Medulla oblongata (tissue), 1 donor: Measurements from ENCODE around the gene PCSK1.

Experiments used
- DNase-seq: peaks from one replicate; pipeline ENCODE4 v3.0.0-alpha.2; 2015; ENCODE audit errors: extremely low spot score

PCSK1 gene

DNA sequence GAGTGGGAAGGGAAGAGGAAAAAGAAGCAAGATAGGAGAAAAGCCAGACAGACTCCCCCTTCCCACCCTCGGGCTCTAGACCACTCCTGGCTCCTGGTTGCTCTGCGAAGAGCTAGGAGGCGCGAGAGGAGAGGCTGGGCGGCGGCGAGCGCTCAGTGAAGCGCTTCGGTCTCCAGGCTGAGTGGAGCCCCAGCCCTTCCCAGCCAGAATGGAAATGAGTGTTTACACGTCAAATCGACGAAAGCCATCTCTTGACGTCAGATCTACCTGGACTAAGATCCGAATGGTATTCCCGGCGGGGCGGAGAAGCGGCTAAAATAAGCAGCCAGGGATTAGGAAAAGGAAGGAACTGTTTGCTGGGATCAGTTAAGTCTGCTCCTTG, at the start of gene PCSK1:
PCSK1 (minus strand) TSS at position 183 of the 382 bp plus-strand sequence. CDS start 206 bp downstream, outside the sequence.
- DNase-seq = no peak

DNA sequence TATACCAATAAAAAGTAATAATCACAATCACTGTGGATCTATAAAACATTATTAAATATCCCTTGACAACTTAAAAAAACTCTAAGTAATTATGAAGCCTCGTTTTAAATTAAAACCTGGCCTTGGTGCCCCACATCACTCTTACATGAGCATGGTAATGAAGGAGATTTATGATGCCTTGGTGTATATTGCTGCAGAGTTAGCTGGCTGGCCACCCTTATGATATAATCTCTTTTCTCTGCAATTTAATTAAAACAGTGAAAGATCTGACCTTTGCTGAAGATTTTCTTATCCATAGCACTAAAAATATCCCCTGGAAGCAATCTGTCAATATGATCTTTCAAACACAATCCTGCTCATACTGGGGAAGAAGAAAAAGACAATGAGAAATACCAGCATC, 48.8 kb upstream of the PCSK1 start:
- DNase-seq = no peak

DNA sequence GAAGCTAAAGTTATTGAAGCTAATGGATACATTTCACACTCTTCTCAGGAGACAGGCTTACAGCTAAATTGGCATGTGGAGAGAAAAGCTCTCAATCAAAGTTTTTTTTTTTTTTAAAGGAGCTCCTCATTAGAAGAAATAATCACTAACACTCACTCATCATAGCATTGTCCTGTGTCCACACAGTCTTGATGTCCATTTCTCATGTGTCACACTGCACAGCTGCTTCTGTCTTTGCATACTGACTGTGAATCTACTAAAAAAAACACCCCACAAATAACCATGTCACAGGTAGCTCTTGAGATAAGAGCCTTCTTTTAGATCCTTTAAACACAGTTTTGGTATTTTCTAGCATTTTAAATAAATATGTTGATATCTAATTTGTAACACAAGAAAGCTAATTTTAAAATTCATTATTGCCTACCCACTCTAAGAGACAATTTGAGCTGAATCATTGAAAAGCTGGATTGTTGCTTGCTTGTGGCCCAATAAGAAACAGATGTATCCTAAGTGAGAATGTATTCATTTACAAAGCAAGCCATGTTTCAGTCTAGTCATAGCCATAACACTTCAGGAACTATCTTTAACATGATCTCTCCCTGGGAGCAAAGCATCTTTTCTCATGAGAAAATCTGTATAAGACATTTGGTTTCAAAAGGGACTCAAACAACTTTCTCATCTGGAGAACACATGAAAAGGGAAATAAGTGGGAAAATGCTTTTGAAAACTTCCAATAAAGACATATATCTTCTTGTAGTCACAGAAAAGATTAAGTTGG, 48.1 kb upstream of the PCSK1 start:
- DNase-seq = no peak

DNA sequence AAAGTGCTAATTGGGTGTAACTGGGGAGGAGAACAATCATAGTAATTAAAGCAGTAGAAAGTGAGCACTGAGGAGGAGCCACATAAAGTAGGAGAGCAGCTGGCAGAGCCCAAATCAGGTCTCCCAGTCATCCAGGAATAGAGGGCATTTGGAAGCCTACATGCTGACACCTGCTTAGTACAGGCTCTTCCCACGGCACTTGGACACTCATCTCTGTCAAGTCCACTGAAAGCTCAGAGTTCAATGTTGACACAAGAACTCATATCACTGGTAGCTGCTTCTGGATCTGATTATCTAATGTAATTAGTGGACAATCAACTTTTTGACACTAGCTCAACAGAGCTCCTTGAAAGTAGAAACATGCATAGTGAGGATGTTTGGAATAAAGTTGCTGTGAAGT, 45.9 kb upstream of the PCSK1 start:
- no peak for DNase-seq

DNA sequence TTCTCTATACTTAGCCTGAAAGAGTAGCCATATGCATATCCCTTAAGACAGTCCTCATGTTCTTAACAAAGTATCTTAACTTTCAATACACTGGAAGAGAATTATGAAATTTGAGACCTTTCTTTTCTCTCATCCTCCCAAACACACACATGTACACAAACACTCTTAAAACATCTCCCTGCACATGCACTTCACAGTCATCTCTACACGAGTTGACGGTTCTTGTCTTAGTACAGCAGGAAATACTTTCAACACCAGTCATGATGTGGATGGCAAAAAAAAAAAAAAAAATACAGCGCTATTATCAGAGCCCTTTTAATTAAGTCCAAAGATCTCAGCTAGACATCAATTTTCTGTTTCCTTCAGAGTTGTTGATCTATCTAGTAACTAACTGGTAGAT, 43.6 kb upstream of the PCSK1 start:
- no peak for DNase-seq

DNA sequence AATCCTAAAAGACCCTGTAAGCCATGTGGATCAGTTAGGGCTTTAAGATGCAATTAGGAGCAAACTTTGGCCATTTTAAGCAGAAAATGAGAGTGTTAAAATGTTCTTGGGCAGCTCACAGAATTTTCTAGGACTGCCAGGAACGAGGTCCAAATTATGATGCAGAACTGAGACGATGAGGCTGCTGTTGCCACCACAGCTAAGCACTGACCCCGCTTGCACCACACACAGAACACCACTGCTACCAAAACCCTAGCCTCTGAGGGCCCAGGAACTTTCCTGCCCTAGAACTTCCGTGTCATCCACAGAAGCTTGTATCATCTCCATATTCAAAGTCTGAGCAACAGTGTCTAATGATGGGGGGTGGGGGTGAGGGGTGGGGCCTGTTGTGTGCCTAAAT, 41.0 kb upstream of the PCSK1 start:
- DNase-seq = no peak

DNA sequence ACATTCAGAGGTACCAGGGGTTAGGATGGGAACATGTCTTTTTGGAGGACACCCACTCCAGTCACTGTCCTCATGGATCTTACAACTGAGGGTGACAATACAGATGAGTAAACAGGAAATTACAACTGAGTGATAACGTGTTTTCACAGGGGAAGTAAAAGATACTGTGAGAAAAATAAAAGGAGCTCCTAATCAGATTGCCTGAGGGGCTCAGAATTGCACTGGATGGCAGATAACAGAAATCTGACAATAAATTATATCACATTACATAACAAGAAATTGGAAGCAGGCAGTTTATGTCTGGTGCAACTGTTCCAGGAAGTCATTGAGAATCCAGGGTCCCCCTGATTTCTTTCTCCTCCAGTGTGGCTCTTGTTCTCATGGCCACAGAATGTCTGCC, 40.1 kb upstream of the PCSK1 start:
- DNase-seq = no peak

DNA sequence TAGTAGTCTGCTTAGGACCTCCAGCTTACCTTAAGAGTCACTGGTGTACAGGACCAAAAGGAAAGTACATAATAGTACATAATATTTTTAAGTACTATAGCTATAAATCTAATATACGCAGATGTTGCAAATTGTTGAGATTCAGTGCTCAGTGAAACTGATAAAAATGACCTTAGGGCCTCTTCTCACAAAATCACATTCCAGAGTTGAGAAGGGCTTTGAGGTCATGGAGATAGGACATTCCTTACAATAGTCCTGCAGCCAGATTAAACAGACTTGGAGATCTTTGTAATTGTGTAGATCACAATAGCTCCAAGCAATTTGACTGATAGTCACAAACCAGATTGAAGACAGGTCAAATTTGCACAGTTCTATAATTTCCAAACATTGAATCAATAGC, 37.7 kb upstream of the PCSK1 start:
- no peak for DNase-seq

DNA sequence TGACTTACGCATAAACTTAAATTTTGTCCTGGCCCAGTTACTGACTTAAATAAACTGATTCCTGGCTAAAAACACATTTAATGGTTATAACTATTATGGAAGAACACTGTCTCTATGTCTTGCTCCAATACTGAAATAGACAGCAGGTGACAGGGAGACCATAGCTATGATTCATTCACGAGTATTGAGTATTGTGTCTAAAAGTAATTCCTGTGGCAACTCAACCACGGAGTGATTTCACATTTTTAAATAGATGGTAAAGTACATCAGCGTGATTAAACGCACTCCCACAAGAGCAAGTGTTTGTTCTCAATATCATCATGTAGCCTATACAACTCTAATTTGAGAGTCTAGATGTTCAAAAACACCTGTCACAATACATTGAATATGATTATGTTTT, 35.9 kb upstream of the PCSK1 start:
- no peak for DNase-seq

DNA sequence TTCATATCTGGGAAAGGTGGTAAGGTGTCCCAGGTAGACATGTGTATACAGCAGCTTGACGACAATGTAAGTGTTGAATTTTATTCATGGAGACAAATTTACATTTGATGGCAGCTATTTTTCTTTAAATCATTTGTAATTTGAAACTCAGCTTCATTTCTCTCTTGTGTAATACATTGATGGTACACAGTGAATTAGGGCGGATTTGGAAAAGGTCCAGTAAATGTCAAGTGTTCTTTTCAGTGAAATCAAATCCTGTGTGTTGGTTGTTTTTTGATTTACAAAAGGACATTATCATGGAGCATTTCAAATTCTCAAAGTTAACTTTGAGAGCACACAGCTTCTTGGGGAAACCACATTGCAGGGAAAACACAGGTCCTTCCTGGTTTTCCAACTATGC, 30.0 kb upstream of the PCSK1 start:
- no peak for DNase-seq

DNA sequence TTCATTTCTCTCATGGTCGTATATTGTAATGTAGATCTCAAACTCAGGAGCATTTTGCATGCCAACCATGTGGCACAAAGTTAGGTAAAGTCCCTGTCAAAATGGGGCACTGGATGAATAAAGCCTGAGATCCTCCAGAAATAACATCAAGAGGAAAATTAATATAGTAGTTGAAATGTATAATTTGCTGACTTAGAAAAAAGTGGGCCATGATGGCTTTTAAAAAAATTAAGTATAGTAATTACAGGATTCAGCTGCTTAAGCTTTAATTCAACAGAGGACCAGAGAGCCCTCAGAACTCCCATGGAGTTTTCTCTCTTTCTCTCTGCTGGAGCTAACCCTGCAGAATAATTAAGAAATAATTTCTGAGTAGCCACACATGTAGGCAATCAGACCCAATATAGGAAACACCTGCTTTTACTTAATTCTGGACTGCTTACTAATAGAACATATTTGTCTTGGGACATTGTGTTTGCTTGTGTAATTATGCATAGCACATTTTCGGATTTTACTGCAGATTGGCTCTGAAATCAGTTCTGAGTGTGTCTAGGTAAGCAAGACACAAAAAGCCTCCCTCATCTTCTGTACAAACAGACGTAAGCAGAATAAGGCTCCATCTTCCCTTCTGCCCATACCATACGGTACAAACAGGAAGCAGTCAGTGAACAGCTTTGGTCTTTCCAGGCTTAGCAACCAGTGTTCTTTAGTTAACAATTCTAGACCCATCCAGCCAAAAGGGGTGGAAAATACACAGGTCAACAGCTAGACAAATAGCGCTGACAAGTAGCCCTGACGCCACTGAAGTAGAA, 26.5 kb upstream of the PCSK1 start:
- DNase-seq = no peak

DNA sequence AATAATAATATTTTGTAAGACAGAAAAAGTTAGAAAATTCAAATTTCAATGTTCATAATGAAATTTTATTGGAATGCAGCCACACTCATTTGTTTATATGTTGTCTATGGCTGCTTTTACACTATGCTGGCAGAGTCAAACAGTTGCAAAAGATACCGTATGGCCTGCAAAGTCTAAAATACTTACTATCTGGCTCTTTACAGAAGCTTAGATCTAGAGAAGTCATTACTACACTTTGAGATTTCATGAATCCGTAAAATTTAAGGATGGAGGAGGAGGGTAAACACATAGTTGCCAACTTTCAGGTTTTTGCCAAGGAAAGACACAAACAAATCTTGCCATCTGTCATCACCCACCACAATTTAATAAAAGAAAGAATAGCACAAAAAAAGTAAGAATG, 25.1 kb upstream of the PCSK1 start:
- no peak for DNase-seq

DNA sequence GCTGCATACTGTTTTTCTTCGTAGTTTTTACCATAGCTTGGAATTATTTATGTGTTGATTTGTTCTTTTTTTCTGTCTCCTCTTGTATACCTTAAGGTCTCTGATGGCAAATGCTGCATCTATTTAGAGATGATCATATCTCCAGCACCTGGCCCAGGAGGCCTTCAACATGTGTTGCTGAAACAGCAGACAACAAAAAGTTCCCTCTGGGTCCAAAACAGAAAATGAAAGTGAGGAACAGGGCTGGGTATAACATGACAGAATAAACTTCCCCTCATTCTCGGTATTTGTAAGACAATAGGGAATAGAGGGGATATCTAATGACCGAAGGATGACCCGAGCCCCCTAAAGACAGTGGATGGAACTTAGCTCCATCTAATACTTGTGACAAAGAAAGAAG, 22.7 kb upstream of the PCSK1 start:
- no peak for DNase-seq

DNA sequence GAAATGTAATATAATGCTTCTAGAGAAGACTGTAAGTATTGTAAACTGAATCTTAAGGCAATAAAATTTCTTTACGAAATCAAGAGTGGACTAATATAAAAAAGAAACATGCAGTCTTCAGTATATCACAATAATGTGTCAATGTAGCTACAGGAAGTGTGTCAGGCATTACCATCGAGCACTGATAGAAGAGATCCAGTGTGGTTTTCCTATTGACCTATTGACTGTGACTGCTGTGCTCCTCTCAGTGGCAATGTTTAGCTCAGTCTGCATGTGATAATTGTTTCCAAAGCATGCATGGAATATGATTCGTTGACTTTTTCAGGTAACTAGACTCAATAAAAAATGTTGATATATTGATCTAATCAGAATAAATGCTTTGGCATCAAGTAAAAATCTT, 20.3 kb upstream of the PCSK1 start:
- DNase-seq = no peak

DNA sequence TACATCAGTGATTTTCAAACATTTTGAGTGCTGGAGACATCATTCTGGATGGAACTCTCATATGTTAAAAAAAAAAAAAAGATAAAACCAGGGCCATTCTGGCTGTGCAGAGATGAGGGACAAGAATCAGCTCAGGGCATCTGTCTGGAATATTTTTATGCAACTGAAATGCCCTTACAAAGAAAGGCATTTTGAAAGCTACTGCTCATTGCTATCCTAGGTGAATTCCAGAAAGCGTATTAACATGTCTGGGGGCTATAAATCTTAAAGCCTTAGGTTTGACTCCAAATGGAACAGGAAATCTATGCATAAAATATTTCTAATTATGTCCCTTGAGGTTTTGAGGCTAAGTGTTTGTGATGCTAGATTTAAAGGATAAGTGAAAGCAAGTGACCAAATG, 14.9 kb upstream of the PCSK1 start:
- no peak for DNase-seq

DNA sequence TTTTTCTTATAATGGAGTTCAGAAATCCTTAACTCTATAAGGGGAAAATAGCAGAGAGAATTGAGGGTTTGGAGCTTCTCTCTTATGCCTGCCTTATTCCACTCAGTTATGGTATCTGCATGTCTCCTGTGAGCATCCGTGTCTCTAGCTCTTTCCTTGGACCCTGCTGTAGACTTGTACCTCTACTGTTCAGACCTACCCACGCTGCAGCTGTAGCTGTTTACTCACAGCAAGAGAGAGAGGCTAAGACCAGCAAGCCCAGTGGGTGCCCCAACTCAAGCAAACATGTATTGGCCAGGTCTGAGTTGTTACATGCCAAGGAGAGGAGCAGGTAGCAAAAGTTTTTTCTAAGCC, 7.1 kb upstream of the PCSK1 start:
- DNase-seq = no peak

DNA sequence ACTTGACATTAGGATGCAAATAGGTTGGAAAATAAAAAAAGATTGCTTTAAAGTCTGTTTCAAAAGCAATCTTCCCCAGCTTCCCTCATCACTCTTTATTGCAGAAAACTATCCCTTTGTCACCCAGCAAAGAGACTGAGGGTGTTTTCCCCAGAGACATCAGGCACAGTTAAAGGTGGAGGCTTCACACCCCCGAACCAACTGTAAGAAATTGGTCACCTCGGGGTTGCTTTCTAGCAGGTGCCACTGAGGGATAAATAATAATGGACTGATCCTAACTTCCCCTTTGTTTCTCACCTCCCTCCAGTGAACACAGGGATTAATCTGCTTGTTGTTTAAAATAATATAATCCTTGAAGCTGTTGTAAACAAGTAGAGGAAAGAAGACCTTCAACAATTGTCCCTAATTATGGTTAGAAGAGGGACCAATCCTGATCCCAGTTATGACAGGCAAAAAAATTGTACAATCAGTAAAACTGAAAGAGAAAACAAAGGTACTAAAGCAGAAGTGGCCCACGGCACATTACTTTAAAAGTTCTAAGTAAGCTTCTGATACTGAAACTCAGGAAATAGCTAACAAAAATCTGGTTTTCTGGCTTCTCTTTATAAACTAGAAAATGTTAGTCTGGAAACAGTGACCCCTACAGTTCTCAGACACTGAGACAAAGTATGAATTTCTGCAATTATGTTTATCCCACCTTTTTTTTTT, 6.6 kb upstream of the PCSK1 start:
- DNase-seq = peak; percentile 6

DNA sequence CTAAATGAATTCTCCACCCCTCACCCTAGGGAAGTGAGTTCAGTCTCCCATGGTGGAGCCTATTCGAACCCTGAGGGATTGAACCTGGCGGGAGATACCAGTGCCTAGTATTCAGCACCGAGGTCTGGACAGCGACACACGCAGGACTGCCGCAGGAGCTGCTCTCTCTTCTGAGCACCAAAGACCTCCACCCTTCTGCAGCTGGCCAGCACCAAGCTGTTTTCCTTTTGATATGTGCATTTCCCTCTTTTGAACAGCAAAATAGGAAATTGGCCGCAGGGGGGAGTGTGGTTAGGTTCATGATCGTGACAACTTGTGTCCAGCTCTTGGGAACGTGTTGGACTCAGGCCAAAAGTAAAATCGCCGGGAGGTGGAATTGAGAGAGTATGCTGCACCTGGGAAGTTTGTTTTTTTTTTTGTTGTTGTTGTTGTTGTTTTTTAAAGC, 1.2 kb upstream of the PCSK1 start:
- peak; percentile 56 for DNase-seq

DNA sequence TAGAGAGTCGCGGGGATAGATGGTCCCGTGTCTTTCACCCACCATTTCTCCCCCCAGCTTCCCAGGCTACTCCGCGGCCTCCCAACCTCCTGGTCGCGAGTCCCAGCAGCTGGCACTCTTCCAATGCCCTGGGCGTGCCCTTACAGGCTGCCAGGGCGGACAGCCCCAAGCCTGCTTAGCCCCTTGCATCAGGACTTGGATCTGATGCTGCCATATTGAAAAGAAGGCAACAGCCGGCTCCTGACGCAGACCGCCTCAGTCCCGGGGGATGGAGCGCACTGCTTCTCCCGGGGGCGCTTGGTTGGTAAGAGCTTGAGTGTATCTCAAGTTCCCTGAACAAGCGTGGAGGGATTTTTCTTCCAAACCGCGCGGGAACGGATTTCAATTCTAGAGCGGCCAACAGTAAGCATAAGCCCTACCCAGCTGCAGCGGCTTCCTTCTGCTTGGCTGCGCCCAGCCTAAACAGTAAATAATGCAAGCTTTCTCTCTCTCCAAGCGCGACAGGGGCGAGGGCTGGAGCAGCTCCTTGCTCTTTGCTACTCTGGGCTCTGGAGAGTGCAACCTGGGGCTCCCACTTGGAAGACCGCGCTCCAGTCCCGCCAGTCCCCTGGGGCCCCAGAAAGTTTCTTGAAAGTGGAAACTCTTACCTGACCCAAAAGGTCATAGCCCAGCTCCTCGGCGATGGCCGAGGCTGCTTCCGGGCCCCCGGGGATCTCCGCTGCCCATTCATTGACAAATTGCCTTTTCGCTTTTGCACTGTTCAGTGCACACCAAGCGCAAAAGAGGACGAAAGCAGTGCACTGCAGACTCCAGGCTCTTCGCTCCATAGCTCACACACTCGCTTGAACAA, 607 bp downstream of the PCSK1 start:
- no peak for DNase-seq

DNA sequence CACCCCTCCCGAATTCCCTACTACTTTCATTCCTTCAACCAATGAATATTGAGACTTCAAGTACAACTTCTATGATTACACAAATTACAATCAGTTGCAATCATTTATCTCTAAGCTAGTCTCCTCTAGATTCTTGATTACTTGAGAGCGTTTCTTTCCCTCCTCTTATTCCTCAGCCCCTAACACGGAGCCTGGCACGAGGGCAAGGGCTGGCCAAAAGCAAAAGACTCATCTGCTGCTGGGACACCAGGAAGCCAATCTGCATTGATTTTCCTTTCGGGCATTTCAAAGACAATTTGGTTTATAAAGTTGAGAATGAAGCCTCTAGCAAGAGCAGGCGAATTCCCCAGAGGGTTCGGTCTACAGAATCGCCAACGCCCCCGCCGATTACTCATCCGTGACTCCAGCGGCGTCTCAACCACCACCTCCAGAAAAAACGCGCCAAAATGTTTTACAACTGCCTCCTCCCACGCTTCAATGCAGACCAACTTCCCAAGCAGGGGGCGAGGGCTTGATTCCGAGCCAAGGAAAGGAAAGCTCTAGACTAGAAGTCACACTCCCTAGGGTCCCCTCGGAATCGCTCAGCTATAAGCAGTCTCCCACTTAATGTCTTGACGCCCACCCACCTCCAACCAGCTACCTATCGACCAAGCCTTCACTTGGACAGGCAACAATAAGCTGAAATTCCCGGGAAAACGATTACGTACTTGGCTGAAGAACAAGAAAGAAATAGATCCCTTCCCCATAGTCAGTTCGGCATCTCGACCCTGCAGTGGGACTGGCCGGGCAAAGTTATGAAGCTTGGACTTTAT, 1.5 kb downstream of the PCSK1 start:
- no peak for DNase-seq

DNA sequence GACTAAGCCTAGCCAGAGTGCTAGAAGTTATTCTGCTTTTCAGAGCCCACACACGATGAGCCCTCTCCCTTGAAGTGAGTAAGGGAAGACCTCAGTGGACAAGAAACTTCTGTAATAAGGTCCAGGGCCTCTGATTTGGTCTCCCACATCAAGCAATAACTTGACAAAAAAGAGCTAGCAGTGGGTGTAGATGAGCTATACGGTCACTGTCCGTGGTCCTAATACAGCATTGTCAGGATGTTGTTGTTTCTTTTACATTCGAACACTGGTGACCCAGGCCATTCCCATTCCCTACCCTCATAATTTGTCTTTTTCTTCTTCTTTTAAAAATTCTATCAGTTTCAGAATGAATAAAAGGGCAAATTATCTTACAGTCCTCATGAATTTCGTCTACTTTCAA, 5.2 kb downstream of the PCSK1 start:
- no peak for DNase-seq
